ENCODE results near the gene TFCP2.
A peak's percentile ranks its signal among the peaks of the same experiment; 100 is the strongest.
"Not testable (repeated sequence)": the region's sequence is repeated elsewhere in the genome, so short reads cannot be mapped to it uniquely, and the experiment has no call there.

TFCP2 gene

DNA sequence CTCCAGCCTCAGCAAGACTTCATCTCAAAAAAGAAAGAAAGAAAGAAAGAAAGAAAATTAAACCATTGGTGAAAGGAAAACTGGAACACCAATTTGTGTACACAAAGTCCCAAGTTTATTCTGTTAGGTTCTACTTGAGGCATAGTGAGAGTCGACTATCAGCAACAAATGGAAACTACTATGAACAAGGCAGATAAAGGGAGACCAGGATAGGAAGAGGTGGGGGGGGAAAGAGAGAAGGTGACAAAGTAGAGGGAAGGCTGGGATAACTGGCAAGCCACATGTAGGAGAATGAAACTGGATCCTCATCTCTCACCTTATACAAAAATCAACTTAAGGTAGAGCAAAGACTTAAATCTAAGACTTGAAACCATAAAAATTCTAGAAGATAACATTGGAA lies 25.6 kb downstream of the TFCP2 start:
- DNase-seq = no peak

DNA sequence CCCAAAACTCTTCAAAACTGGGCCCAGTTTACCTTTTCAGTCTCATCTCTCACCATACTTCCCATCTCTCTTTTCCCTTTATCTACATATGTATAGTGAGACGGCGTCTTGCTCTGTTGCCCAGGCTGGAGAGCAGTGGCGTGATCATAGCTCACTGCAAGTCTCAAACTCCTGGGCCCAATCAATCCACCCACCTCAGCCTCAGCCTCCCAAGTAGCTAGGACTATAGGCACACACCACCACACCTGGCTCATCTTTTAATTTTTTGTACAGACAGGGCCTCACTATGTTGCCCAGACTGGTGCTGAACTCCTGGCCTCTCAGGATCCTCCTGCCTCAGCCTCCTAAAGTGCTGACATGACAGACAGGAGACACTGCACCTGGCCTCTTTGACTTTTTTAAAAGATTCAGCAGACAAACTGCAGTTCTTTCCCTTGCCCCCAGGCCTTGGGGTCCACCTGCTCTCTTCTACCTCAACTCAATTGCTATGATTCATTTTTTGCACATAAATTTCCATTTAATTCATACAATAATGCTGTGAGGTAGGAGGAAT lies 33.6 kb downstream of the TFCP2 start:
- DNase-seq = no peak

- DNase-seq = no peak
Measured at GRCh38 chr12:51132693-51133092, 40.2 kb downstream of the TFCP2 start.

- no peak for DNase-seq
Measured at GRCh38 chr12:51131745-51132521, 41.0 kb downstream of the TFCP2 start.

DNA sequence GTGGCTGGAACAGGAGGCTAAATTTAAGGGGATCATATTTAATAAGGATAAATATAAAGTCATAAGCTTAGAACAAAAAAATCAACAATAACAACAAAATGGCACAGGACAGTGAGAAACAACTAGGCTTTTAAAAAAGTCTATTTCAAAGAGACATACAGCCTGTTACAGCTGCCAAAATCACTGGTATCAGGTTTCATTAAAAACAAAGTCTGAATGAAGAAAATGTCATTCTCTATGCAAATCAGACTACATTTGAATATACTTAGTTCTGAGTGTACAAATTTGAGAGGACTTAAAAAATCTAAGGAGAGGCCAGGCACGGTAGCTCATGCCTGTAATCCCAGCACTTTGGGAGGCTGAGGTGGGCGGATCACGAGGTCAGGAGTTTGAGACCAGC lies 44.0 kb downstream of the TFCP2 start:
- DNase-seq = no peak

DNA sequence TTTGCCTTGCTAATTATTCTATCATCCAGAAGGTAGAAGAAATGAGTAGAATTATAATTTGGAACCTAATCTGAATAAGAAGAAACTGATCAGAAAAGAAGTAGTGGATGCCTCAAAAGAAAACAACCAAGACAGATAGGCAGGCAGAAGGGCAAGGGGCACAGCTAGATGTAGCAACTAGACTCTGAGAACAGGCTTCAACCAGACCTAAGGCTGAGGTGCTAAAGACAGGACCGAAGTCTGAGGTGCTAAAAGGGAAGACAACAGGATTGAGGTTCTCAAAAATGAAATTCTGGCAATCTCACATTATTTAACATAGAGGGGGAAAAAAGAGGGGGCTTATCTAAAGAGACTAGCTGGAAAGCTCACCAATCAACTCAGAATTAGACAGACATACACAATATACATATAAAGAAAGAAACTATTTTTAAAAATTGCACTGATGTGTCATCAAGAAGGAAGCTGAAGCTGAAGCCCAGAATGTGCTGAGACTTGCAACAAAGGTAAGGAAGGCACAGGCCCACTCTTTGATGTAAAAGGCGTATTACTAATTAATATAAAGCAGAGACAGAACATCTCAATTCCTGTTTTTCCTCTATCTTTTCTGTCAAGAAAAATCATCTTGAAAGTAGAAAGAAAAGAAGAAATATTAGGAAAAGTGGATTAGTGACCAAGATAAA lies 45.7 kb downstream of the TFCP2 start:
- no peak for DNase-seq

DNA sequence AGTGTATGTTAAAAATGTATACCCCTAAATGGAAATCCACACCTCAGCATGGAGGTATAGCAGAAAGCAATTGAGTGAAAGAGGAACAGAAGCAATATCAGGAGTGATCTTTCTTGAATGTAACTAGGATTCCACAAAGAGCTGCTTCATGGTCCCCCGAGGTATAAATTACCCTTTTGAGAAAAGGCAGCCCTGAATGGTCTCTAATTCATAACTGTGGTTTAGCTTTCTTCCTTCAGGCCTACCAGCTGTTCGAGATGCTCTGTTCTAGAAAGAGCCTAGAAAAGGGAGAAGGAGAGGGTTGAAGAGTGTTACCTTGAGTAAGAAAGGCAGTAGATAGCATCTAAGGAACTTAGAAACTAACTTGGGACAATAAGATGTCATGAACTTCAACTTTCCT lies 46.6 kb downstream of the TFCP2 start:
- no peak for DNase-seq

- DNase-seq = no peak
Measured at GRCh38 chr12:51124504-51124903, 48.4 kb downstream of the TFCP2 start.

GRCh38 chr12:51122844-51123243 lies 50.1 kb downstream of the TFCP2 start:
- no peak for DNase-seq

DNA sequence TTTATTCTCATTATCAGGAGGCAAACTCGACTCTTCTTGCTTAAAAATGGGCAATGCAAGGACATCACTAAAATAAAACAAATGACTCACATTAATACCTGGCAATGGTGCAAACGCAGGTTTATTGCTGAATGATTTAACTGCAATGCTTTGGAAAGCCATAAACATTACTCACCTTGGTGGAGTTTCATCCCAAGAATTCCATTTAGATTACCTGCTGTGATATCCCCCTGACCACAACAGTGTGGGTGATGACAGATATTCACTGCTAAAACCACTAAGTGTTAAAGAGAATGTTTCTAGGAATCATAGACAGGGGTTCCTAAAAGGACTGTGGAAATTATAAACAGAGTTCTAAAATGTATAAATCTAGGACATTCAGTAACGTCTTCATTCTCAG lies 54.2 kb downstream of the TFCP2 start:
- no peak for DNase-seq

- DNase-seq = no peak
Measured at GRCh38 chr12:51115533-51115932, 57.4 kb downstream of the TFCP2 start.

DNA sequence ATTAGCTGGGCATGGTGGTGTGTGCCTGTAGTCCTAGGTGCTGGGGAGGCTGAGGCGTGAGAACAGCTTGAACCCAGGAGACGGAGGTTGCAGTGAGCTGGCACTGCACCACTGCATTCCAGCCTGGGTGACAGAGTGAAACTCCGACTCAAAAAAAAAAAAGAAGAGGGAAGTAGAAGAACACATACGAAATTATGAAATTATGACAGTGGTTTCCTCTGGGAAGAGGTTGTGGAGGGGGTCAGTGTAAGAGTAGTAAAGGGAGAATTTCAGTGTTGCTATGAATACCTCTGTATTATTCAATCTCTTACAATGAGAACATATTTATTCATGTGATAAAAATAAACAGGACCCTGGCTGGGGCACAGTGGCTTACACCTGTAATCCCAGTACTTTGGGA lies 64.8 kb downstream of the TFCP2 start:
- no peak for DNase-seq

GRCh38 chr12:51103977-51104376 lies 69.0 kb downstream of the TFCP2 start:
- DNase-seq = no peak

GRCh38 chr12:51098611-51099010 lies 74.3 kb downstream of the TFCP2 start:
- no peak for DNase-seq

- no peak for DNase-seq
Measured at GRCh38 chr12:51090705-51091229, 82.2 kb downstream of the TFCP2 start.

GRCh38 chr12:51087818-51088217 lies 85.1 kb downstream of the TFCP2 start:
- DNase-seq = no peak

DNA sequence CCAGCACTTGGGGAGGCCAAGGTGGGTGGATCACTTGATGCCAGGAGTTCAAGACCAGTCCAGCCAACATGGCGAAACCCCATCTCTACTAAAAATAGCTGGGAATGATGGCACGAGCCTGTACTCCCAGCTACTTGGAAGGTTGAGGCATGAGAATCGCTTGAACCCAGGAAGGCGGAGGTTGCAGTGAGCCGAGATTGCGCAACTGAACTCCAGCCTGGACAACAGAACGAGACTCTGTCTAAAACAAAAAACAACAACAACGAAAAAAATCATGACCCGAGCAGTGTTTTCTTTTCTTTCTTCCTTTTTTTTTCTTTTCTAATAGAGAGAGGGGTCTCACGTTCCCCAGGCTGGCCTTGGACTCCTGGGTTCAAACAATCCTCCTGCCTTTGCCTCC lies 86.0 kb downstream of the TFCP2 start:
- DNase-seq = no peak

DNA sequence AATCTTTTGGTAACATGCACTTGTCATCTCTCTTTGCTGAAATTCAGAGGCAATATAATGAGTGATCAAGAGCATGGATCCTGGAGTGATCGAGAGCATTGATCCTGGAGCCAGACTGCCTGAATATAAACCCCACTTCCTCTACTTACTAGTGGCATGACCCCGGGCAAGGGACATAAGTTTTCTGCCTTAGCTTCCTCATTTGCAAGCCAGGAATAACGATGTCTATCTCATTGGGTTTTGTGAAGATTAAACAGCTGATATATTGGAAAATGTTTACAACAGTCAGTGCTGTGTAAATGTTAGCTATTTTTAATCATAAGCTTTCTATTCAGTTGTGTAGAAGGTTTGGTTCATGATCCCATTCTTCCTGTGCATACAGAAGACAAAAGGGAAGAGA lies 87.2 kb downstream of the TFCP2 start:
- DNase-seq = no peak

DNA sequence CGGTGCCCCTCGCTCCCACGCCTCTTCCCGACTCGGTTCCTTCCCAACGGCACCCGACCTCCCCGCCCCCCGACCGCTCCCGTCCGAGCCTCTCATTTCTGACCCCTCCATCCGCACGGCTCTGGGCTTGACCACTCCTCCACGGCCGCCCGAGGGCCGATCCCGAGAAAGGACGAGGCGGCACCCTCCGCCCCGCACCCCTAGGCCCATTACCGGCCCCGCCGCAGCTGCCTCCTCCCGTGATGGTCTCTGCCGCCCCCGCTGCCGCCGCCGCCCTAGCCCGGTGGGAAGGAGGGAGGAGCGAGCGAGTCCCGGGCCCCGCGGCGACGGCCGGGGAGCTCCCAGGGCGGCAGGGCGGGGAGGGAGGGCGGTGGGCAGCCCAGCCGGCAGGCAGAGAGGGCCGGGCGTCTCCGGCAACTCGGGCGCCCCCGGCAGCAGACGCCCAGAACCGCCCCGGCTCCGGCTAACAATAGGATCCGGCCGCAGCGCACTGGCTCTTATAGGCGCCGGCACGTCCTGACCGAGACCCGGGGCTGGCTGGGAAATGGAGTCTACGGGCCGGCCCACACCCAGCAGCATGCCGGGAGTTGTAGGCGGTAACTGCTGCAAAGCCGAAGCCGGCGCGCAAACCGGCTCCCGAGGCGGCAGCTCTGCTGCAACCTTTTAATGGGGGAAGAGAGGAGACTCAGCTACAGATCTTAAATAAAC lies 89.7 kb downstream of the TFCP2 start, which contains the start of gene CSRNP2:
TSS of gene CSRNP2 (minus strand) at position 471 of the 708 bp plus-strand sequence. CDS start 7,035 bp downstream, outside the sequence.
- peak; percentile 91 for DNase-seq

GRCh38 chr12:51082561-51083125 lies 90.3 kb downstream of the TFCP2 start:
- DNase-seq = no peak

- no peak for DNase-seq
Measured at GRCh38 chr12:51081421-51081820, 91.5 kb downstream of the TFCP2 start.

- DNase-seq = no peak
Measured at GRCh38 chr12:51080136-51080535, 92.8 kb downstream of the TFCP2 start.

GRCh38 chr12:51078866-51079265 lies 94.1 kb downstream of the TFCP2 start:
- DNase-seq = not testable (repeated sequence)
